Hair follicular keratinocyte (primary cell): ENCODE data around the gene HNRNPF. TPM values are rescaled to one million over a fixed set of nuclear protein-coding genes. Genes with fewer than 3 reads are reported as not detected.

Experiments
- total RNA-seq: library from RNA; depleted of rRNA; stranded (reverse); fragments of >200 nt; gene quantifications from 2 replicates; pipeline ENCODE4 v1.2.3, GENCODE V29; 2015

Gene HNRNPF
- total RNA-seq = 217 and 296 TPM in 2 replicates

DNA sequence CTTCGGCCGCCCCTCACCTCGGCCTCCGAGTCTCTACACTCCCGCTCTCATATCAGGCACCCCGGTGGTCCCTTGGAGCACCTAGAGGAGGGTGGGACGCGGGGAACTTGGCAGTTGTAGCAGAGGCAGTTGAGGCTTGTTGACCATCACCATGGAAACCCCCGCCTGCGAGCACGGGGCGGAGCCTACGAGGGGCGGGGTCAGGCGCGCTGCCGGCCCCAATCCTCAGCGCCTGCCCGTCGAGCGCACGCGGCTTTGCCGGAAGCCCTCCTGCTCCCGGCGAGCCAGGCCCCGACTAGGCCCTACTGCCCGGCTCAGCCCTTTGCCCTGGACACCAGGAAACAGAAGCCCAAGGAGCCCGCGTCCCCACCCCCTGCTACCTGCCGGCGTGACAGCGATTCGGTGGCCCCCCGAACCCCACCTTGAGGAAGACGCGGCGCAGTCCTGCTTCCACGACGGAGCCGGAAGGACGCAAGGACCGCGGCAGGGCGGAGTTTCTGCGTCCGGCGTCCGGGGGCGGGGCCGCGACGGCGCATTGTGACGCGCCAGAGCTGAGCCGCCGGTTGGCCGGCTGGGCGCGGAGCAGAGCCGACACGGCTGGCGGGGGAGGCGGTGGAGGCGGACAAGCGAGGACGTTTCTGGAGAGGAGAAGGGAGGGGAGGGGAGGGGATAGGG is at the start of gene HNRNPF:
HNRNPF (minus strand) TSS at position 477 of the 675 bp plus-strand sequence. CDS start 21,302 bp downstream, outside the sequence.

DNA sequence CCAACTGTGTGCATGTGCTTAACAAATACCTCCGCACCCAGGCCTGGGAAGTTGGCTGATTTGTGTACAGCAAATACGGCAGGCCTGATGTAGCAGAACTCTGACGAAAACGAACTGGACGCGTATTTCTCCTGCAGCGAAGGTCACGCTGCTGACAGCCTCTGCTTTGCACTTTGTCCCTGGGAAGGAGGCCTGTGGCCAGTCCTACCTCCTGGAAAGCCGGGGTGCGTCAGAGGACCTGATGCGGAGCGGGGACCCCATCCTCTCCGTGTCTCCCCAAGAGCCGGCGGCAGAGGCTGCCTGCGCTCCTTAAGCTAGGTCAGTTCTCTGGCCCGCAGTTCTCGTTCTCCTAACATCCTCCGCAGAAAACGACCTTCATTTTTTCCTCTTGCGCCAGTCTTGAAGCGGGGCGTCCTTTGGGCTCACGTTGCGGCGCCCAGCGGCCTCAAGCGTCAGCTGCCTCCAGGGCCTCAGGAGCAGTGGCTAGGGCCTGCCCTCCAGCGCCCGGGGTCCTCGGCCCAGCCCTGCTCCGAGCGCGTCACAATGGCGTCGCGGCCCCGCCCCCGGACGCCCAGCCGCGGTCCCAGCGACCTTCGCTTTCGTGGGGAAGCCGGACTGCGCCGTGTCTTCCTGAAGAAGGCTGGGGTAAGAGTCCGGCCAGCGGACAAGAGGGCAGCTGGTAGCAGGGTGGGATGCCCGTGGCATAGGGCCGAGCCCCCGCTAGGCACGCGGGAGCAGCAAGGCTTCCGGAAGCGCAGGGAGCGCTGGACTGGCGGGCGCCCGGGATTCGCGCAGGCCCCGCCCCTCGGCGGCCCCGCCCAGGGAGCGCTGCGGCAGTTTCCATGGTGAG is 27.5 kb upstream of the HNRNPF start, which contains the start of gene ZNF487:
ZNF487 (plus strand) TSS at position 821 of the 850 bp plus-strand sequence. CDS start 38,703 bp downstream, outside the sequence.

GRCh38 chr10:43371418-43371817 is 37.6 kb downstream of the HNRNPF start, which contains the start of gene FXYD4:
FXYD4 (plus strand) TSS chr10:43371636; CDS start chr10:43373747, 2,111 bp downstream.

Other genes starting within 250 kb of the HNRNPF start
- gene RASGEF1A, start 142.1 kb downstream of the HNRNPF start, total RNA-seq = 13.7 and 30.4 TPM in 2 replicates
- not detected in 2 replicates for gene FXYD4, start 37.5 kb downstream of the HNRNPF start, total RNA-seq
- 2.5 and 3.3 TPM in 2 replicates for gene ZNF487, start 27.9 kb upstream of the HNRNPF start, total RNA-seq
- 0.72 and 1.3 TPM in 2 replicates for gene ZNF239, start 165.4 kb upstream of the HNRNPF start, total RNA-seq
- 2.4 and 4.7 TPM in 2 replicates for gene ZNF485, start 197.3 kb upstream of the HNRNPF start, total RNA-seq
- gene ZNF32, start 239.7 kb upstream of the HNRNPF start, total RNA-seq = 21.0 and 22.5 TPM in 2 replicates